ENCODE data around the gene BRK1. TPM values are rescaled to one million over a fixed set of nuclear protein-coding genes. Genes with fewer than 3 reads are reported as not detected.
"Not testable (repeated sequence)": the region's sequence is repeated elsewhere in the genome, so short reads cannot be mapped to it uniquely, and the experiment has no call there.

BRK1 gene
- total RNA-seq, 1 donor from 2014 or later: 126 TPM

DNA sequence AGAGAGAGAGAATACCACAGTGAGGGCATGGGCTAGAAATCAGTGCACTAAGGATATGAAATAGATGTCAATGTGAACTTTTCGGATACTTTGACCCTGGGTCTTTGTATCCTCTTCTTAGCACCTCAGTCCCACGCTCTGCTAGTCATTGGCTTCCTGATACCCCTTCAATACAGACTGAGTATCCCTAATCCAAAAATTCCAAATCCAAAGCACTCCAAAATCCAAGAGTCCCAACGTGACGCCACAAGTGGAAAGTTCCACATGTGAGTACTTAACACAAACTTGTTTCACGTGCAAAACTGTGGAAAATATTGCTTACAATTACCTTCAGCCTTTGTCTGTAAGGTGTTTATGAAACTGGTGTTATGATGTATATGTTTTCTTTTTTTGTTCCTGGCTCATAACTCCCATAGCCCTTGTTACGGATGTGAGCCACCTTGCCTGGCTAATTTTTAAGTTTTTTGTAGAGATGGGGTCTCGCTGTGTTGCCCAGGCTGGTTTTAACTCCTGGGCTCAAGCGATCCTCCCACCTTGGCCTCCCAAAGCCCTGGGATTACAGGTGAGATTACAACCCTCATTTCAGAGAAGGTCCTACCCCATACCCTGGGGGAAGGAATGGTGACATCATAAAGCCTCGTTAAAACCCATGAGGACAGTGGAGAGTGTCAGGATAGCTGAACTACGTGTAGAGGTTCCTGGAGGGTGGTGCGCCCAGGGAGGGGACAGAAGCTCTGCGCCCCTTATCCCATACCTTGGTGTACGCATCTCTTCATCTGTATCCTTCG lies 39.1 kb downstream of the BRK1 start:
- H3K4me1 Mint-ChIP-seq (ENCODE audit: low read depth, unreplicated experiment): no peaks in the 10 kb centered on the region
- DNase-seq: no peak
- no peaks in the 10 kb centered on the region for H3K36me3 Mint-ChIP-seq (ENCODE audit: unreplicated experiment)
- no peak overlapping the region for H3K4me3 Mint-ChIP-seq (ENCODE audit: unreplicated experiment)
- TF ChIP-seq, protein P1, sequence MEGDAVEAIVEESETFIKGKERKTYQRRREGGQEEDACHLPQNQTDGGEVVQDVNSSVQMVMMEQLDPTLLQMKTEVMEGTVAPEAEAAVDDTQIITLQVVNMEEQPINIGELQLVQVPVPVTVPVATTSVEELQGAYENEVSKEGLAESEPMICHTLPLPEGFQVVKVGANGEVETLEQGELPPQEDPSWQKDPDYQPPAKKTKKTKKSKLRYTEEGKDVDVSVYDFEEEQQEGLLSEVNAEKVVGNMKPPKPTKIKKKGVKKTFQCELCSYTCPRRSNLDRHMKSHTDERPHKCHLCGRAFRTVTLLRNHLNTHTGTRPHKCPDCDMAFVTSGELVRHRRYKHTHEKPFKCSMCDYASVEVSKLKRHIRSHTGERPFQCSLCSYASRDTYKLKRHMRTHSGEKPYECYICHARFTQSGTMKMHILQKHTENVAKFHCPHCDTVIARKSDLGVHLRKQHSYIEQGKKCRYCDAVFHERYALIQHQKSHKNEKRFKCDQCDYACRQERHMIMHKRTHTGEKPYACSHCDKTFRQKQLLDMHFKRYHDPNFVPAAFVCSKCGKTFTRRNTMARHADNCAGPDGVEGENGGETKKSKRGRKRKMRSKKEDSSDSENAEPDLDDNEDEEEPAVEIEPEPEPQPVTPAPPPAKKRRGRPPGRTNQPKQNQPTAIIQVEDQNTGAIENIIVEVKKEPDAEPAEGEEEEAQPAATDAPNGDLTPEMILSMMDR (IDR thresholded peaks at IDR 0.05; ENCODE audit: partially characterized antibody, unreplicated experiment): no peak
- H3K27me3 Mint-ChIP-seq (ENCODE audit: unreplicated experiment): no peaks in the 10 kb centered on the region
- H3K9me3 Mint-ChIP-seq (ENCODE audit: unreplicated experiment): no peaks in the 10 kb centered on the region
- no peak overlapping the region for H3K27ac Mint-ChIP-seq (ENCODE audit: unreplicated experiment)

DNA sequence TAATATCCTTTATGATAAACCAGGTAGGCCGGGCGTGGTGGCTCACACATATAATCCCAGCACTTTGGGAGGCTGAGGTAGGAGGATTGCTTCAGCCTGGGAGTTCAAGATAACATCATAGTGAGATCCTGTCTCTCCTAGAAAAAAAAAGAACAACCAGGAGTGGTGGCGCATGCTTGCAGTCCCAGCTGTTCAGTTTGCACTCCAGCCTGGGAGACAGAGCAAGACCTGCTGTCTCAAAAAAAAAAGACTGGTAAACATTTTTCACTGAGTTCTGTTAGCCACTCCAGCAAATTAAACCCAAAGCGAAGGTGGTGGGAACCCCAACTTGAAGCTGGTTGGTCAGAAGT lies 39.6 kb downstream of the BRK1 start:
- TF ChIP-seq, protein P1 (IDR thresholded peaks at IDR 0.05; ENCODE audit: partially characterized antibody, unreplicated experiment): no peak
- no peaks in the 10 kb centered on the region for H3K36me3 Mint-ChIP-seq (ENCODE audit: unreplicated experiment)
- no peaks in the 10 kb centered on the region for H3K4me1 Mint-ChIP-seq (ENCODE audit: low read depth, unreplicated experiment)
- no peaks in the 10 kb centered on the region for H3K27me3 Mint-ChIP-seq (ENCODE audit: unreplicated experiment)
- no peak overlapping the region for H3K27ac Mint-ChIP-seq (ENCODE audit: unreplicated experiment)
- DNase-seq: no peak
- no peak overlapping the region for H3K4me3 Mint-ChIP-seq (ENCODE audit: unreplicated experiment)
- H3K9me3 Mint-ChIP-seq (ENCODE audit: unreplicated experiment): no peaks in the 10 kb centered on the region

GRCh38 chr3:10155658-10156057 lies 40.2 kb downstream of the BRK1 start:
- H3K9me3 Mint-ChIP-seq (ENCODE audit: unreplicated experiment): no peaks in the 10 kb centered on the region
- H3K36me3 Mint-ChIP-seq (ENCODE audit: unreplicated experiment): no peaks in the 10 kb centered on the region
- no peaks in the 10 kb centered on the region for H3K4me1 Mint-ChIP-seq (ENCODE audit: low read depth, unreplicated experiment)
- no peaks in the 10 kb centered on the region for H3K27me3 Mint-ChIP-seq (ENCODE audit: unreplicated experiment)
- no peak overlapping the region for H3K4me3 Mint-ChIP-seq (ENCODE audit: unreplicated experiment)
- H3K27ac Mint-ChIP-seq (ENCODE audit: unreplicated experiment): no peak overlapping the region
- TF ChIP-seq, protein P1 (IDR thresholded peaks at IDR 0.05; ENCODE audit: partially characterized antibody, unreplicated experiment): no peak
- no peak for DNase-seq

- no peak for DNase-seq
- Mint-ChIP-seq H3K9me3 (ENCODE audit: unreplicated experiment) (no peaks in the 10 kb centered on the region), H3K36me3 (ENCODE audit: unreplicated experiment) (no peaks in the 10 kb centered on the region), H3K4me1 (ENCODE audit: low read depth, unreplicated experiment) (no peaks in the 10 kb centered on the region), H3K4me3 (ENCODE audit: unreplicated experiment) (no peak overlapping the region), H3K27me3 (ENCODE audit: unreplicated experiment) (no peaks in the 10 kb centered on the region), H3K27ac (ENCODE audit: unreplicated experiment) (no peak overlapping the region)
- TF ChIP-seq, protein P1 (IDR thresholded peaks at IDR 0.05; ENCODE audit: partially characterized antibody, unreplicated experiment): no peak
Measured at GRCh38 chr3:10157031-10157430, 41.6 kb downstream of the BRK1 start.

GRCh38 chr3:10158555-10158954 lies 43.1 kb downstream of the BRK1 start:
- H3K27me3 Mint-ChIP-seq (ENCODE audit: unreplicated experiment); DNase-seq; H3K4me3 Mint-ChIP-seq (ENCODE audit: unreplicated experiment); H3K27ac Mint-ChIP-seq (ENCODE audit: unreplicated experiment); H3K4me1 Mint-ChIP-seq (ENCODE audit: low read depth, unreplicated experiment); H3K36me3 Mint-ChIP-seq (ENCODE audit: unreplicated experiment); H3K9me3 Mint-ChIP-seq (ENCODE audit: unreplicated experiment): not testable (repeated sequence)
